GM21786 (cell line): ENCODE data around the gene SERPINB2.
"Not testable (repeated sequence)": the region's sequence is repeated elsewhere in the genome, so short reads cannot be mapped to it uniquely, and the experiment has no call there.

Experiments
- ATAC-seq: cut with Tn5 transposase; IDR thresholded peaks from one replicate; pipeline ENCODE4 v1.9.1; 2021; ENCODE audit not compliant: unreplicated experiment

SERPINB2 gene

GRCh38 chr18:63930773-63931354 lies 43.4 kb downstream of the SERPINB2 start:
- no peak for ATAC-seq

GRCh38 chr18:63936156-63936931 lies 48.8 kb downstream of the SERPINB2 start:
- ATAC-seq, result peak; percentile 99

- peak; percentile 4 for ATAC-seq
Measured at GRCh38 chr18:63936932-63937393, 49.5 kb downstream of the SERPINB2 start.

GRCh38 chr18:63940008-63940407 lies 52.5 kb downstream of the SERPINB2 start:
- ATAC-seq, result no peak

- ATAC-seq, result not testable (repeated sequence)
Measured at GRCh38 chr18:63940543-63941050, 53.1 kb downstream of the SERPINB2 start.

GRCh38 chr18:63947051-63947790 lies 59.7 kb downstream of the SERPINB2 start:
- ATAC-seq, result no peak

- peak; percentile 85 for ATAC-seq
Measured at GRCh38 chr18:63949068-63949737, 61.7 kb downstream of the SERPINB2 start, which contains the start of gene HMSD. Gene HMSD, plus strand, starts transcription at chr18:63949301. Its CDS starts 4,155 bp downstream, at chr18:63953456.

GRCh38 chr18:63951302-63951705 lies 63.8 kb downstream of the SERPINB2 start:
- peak; percentile 48 for ATAC-seq
